ENCODE data around the gene RMND5A.
A peak's percentile ranks its signal among the peaks of the same experiment; 100 is the strongest.

RMND5A gene

GRCh38 chr2:86760371-86760770, 40.3 kb downstream of the RMND5A start:
- Histone ChIP-seq H3K79me2 (ENCODE audit: insufficient read depth, low read depth) (no peaks in the 10 kb centered on the region; the same call in 1 of the 2 replicates), H3K27me3 (ENCODE audit: insufficient read depth, low read depth) (no peaks in the 10 kb centered on the region), H3K9ac (no peak overlapping the region), H3K36me3 (ENCODE audit: insufficient read depth) (no peaks in the 10 kb centered on the region), H3K4me2 (no peak overlapping the region), H2AFZ (ENCODE audit: low read depth) (no peak overlapping the region), H3K4me3 (IDR thresholded peaks at IDR 0.05; ENCODE audit: insufficient read depth, low read depth, low read length) (no peak overlapping the region), H4K20me1 (ENCODE audit: insufficient read depth) (no peaks in the 10 kb centered on the region), H3K4me1 (ENCODE audit: low read depth, poor library complexity, severe bottlenecking) (peaks cover 9% of the 10 kb centered on the region), H3K27ac (no peak overlapping the region)
- no peak for TF ChIP-seq CTCF (conservative IDR thresholded peaks at IDR 0.05; ENCODE audit: low read depth, low read length)

GRCh38 chr2:86764661-86765309, 44.7 kb downstream of the RMND5A start:
- H3K4me2 ChIP-seq: no peak overlapping the region
- TF ChIP-seq CTCF (conservative IDR thresholded peaks at IDR 0.05; ENCODE audit: low read depth, low read length): peak; percentile 81
- no peaks in the 10 kb centered on the region for H3K36me3 ChIP-seq (ENCODE audit: insufficient read depth)
- H3K4me1 ChIP-seq (ENCODE audit: low read depth, poor library complexity, severe bottlenecking): peaks cover 9% of the 10 kb centered on the region
- no peaks in the 10 kb centered on the region for H3K27me3 ChIP-seq (ENCODE audit: insufficient read depth, low read depth)
- H2AFZ ChIP-seq (ENCODE audit: low read depth): no peak overlapping the region
- H4K20me1 ChIP-seq (ENCODE audit: insufficient read depth): no peaks in the 10 kb centered on the region
- peak overlapping the region; percentile 23; the same call in 1 of the 2 replicates for H3K27ac ChIP-seq
- no peak overlapping the region for H3K4me3 ChIP-seq (IDR thresholded peaks at IDR 0.05; ENCODE audit: insufficient read depth, low read depth, low read length)
- no peaks in the 10 kb centered on the region; the same call in 1 of the 2 replicates for H3K79me2 ChIP-seq (ENCODE audit: insufficient read depth, low read depth)
- no peak overlapping the region for H3K9ac ChIP-seq

- no peaks in the 10 kb centered on the region for H4K20me1 ChIP-seq (ENCODE audit: insufficient read depth)
- H3K4me2 ChIP-seq: no peak overlapping the region
- no peak overlapping the region for H2AFZ ChIP-seq (ENCODE audit: low read depth)
- no peaks in the 10 kb centered on the region for H3K36me3 ChIP-seq (ENCODE audit: insufficient read depth)
- TF ChIP-seq CTCF (conservative IDR thresholded peaks at IDR 0.05; ENCODE audit: low read depth, low read length): no peak
- H3K9ac ChIP-seq: no peak overlapping the region
- H3K27me3 ChIP-seq (ENCODE audit: insufficient read depth, low read depth): no peaks in the 10 kb centered on the region
- H3K79me2 ChIP-seq (ENCODE audit: insufficient read depth, low read depth): no peaks in the 10 kb centered on the region; the same call in 1 of the 2 replicates
- H3K27ac ChIP-seq: no peak overlapping the region
- peaks cover 9% of the 10 kb centered on the region for H3K4me1 ChIP-seq (ENCODE audit: low read depth, poor library complexity, severe bottlenecking)
- H3K4me3 ChIP-seq (IDR thresholded peaks at IDR 0.05; ENCODE audit: insufficient read depth, low read depth, low read length): no peak overlapping the region
Observed at GRCh38 chr2:86765310-86765695, 45.2 kb downstream of the RMND5A start.

GRCh38 chr2:86768189-86768949, 48.3 kb downstream of the RMND5A start:
- no peak overlapping the region for H2AFZ ChIP-seq (ENCODE audit: low read depth)
- H3K27me3 ChIP-seq (ENCODE audit: insufficient read depth, low read depth): no peaks in the 10 kb centered on the region
- no peak overlapping the region for H3K4me3 ChIP-seq (IDR thresholded peaks at IDR 0.05; ENCODE audit: insufficient read depth, low read depth, low read length)
- no peak overlapping the region for H3K27ac ChIP-seq
- no peaks in the 10 kb centered on the region; the same call in 1 of the 2 replicates for H3K79me2 ChIP-seq (ENCODE audit: insufficient read depth, low read depth)
- no peak overlapping the region for H3K4me2 ChIP-seq
- no peaks in the 10 kb centered on the region for H3K36me3 ChIP-seq (ENCODE audit: insufficient read depth)
- no peak for TF ChIP-seq CTCF (conservative IDR thresholded peaks at IDR 0.05; ENCODE audit: low read depth, low read length)
- H3K4me1 ChIP-seq (ENCODE audit: low read depth, poor library complexity, severe bottlenecking): peaks cover 9% of the 10 kb centered on the region
- H3K9ac ChIP-seq: no peak overlapping the region
- no peaks in the 10 kb centered on the region for H4K20me1 ChIP-seq (ENCODE audit: insufficient read depth)
